Peyer's patch (tissue), 4 donors: ENCODE results near the gene EVA1A. TPM values are rescaled to one million over a fixed set of nuclear protein-coding genes. Genes with fewer than 3 reads are reported as not detected.

ENCODE experiments used
- DNase-seq, 3 donors: peaks; one replicate each; pipeline ENCODE4 v3.0.0-alpha.2; 2017 to 2019
- H3K27ac ChIP-seq, 4 donors: fragments of 200-600 bp; sonication (generic); one replicate each; pipeline ENCODE4 v1.5.1; 2016 to 2019
- H3K27me3 ChIP-seq, 2 donors: fragments of 200-600 bp; sonication (generic); one replicate each; pipeline ENCODE4 v1.5.1; 2019
- H3K36me3 ChIP-seq, 3 donors: fragments of 200-600 bp; sonication (generic); one replicate each; pipeline ENCODE4 v1.5.1; 2016 to 2019
- H3K4me1 ChIP-seq, 4 donors: fragments of 200-600 bp; sonication (generic); one replicate each; pipeline ENCODE4 v1.5.1; 2016 to 2019
- H3K4me3 ChIP-seq, 4 donors: fragments of 200-600 bp; sonication (generic); 1 replicate in 3 of 4; 2 replicates in 1 of 4; pipeline ENCODE4 v1.5.1; 2016 to 2019; ENCODE audit warnings: mild to moderate bottlenecking in 1 of 4
- H3K9me3 ChIP-seq, 4 donors: fragments of 200-600 bp; sonication (generic); one replicate each; pipeline ENCODE4 v1.5.1; 2016 to 2019; ENCODE audit warnings: mild to moderate bottlenecking in 1 of 4
- POLR2A ChIP-seq, 2 donors: fragments of 450-650 bp; IDR thresholded peaks; one replicate each; pipeline ENCODE4 v1.5.1; 2017; ENCODE audit warnings: antibody characterized with exemption in 2 of 2, mild to moderate bottlenecking in 2 of 2, moderate library complexity in 2 of 2
- total RNA-seq, 4 donors: library from RNA; depleted of rRNA; stranded (reverse); fragments of >200 nt; gene quantifications; one replicate each; pipeline ENCODE4 v1.1.0, GENCODE V29; 2016
- TF ChIP-seq, protein P1 (sequence below), 6 experiments: fragments of 450-650 bp in 4 of 6; fragments of 200-600 bp in 2 of 6; sonication (generic) in 1 of 6; IDR thresholded peaks; one replicate each; pipeline ENCODE4 v1.5.1; 2017 to 2019; ENCODE audit warnings: antibody characterized with exemption in 6 of 6, mild to moderate bottlenecking in 3 of 6, moderate library complexity in 1 of 6

The EVA1A gene
- total RNA-seq, 4 donors from 2014 or later = 0.70 to 18.2 (median 5.8) TPM

- Histone ChIP-seq H3K9me3 (no peaks in the 10 kb centered on the region), H3K4me3 (no peak overlapping the region), H3K4me1 (no peaks in the 10 kb centered on the region), H3K27me3 (no peaks in the 10 kb centered on the region), H3K27ac (no peak overlapping the region), H3K36me3 (no peaks in the 10 kb centered on the region)
- DNase-seq = no peak
- TF ChIP-seq POLR2A (IDR thresholded peaks at IDR 0.05) = no peak
- TF ChIP-seq, protein P1, sequence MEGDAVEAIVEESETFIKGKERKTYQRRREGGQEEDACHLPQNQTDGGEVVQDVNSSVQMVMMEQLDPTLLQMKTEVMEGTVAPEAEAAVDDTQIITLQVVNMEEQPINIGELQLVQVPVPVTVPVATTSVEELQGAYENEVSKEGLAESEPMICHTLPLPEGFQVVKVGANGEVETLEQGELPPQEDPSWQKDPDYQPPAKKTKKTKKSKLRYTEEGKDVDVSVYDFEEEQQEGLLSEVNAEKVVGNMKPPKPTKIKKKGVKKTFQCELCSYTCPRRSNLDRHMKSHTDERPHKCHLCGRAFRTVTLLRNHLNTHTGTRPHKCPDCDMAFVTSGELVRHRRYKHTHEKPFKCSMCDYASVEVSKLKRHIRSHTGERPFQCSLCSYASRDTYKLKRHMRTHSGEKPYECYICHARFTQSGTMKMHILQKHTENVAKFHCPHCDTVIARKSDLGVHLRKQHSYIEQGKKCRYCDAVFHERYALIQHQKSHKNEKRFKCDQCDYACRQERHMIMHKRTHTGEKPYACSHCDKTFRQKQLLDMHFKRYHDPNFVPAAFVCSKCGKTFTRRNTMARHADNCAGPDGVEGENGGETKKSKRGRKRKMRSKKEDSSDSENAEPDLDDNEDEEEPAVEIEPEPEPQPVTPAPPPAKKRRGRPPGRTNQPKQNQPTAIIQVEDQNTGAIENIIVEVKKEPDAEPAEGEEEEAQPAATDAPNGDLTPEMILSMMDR (IDR thresholded peaks at IDR 0.05) = no peak
These were observed 84.8 kb downstream of the EVA1A start for GRCh38 chr2:75475976-75476375.

DNA sequence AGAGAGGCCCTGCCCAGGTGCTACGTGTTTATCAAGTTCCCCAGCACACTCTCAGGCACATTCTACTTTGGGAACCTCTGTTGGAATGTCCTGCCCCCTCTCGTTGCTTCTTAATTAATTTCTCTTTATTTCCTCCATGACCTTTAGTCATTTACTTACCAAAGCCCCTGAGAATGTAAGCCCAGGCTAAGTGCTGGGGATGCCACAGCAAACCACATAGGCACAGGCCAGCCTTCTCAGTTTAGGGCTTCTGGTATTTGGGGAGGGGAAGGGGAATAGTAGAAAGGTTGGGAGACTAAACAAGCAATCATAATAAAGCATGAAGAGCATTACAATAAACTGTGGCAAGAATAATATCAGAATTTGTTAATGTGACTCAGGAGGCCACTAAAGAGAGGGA, 85.7 kb downstream of the EVA1A start:
- Histone ChIP-seq H3K27me3 (no peaks in the 10 kb centered on the region), H3K36me3 (no peaks in the 10 kb centered on the region), H3K4me3 (no peak overlapping the region), H3K9me3 (no peaks in the 10 kb centered on the region), H3K27ac (no peak overlapping the region), H3K4me1 (no peaks in the 10 kb centered on the region)
- TF ChIP-seq POLR2A (IDR thresholded peaks at IDR 0.05) = no peak
- TF ChIP-seq, protein P1 (IDR thresholded peaks at IDR 0.05) = no peak
- no peak for DNase-seq

GRCh38 chr2:75474115-75474514, 86.6 kb downstream of the EVA1A start:
- Histone ChIP-seq H3K4me1 (no peaks in the 10 kb centered on the region), H3K27me3 (no peaks in the 10 kb centered on the region), H3K27ac (no peak overlapping the region), H3K9me3 (no peaks in the 10 kb centered on the region), H3K36me3 (no peaks in the 10 kb centered on the region), H3K4me3 (no peak overlapping the region)
- DNase-seq = no peak
- TF ChIP-seq POLR2A (IDR thresholded peaks at IDR 0.05) = no peak
- TF ChIP-seq, protein P1 (IDR thresholded peaks at IDR 0.05) = no peak

DNA sequence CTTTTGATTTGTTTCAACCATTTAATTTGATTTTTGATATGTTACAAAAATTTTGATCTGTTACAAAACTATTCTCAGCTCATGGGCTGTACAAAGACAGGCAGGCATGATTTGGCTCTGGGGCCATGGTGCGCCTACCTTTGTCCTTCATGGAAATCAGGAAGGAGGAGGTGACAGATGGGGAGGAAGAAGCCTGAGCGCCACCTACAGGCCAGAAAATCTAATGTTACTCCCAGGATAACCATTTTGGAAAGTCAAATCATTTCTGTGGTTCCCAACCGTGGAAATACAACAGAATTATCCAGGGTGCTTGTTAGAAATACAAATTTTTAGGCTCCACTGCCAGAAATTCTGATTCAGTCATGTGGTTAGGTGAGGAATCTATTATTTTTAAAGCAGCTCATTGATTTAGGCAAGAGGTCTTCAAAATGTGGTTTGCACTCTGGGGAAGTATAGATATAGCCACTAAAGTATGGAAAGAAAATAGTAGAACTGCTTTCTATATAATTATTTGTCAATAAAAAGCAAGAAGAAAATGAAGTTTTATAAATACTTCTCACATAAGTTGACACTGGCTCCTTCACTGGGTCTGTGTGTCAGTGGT, 93.9 kb downstream of the EVA1A start:
- H3K4me3 ChIP-seq = no peak overlapping the region
- no peaks in the 10 kb centered on the region for H3K9me3 ChIP-seq
- TF ChIP-seq, protein P1 (IDR thresholded peaks at IDR 0.05) = peak in 3 of 6 experiments; percentile 23 to 32 (median 26)
- no peak for TF ChIP-seq POLR2A (IDR thresholded peaks at IDR 0.05)
- DNase-seq = peak in 2 of 3 donors; percentile 26 to 52
- H3K27ac ChIP-seq = no peak overlapping the region
- H3K4me1 ChIP-seq = no peaks in the 10 kb centered on the region
- no peaks in the 10 kb centered on the region for H3K36me3 ChIP-seq
- no peaks in the 10 kb centered on the region for H3K27me3 ChIP-seq

- H3K9me3 ChIP-seq = no peaks in the 10 kb centered on the region
- H3K4me1 ChIP-seq = no peaks in the 10 kb centered on the region
- no peaks in the 10 kb centered on the region for H3K27me3 ChIP-seq
- no peak overlapping the region for H3K4me3 ChIP-seq
- no peak overlapping the region for H3K27ac ChIP-seq
- TF ChIP-seq, protein P1 (IDR thresholded peaks at IDR 0.05) = peak in 3 of 6 experiments; percentile 18 to 31 (median 29)
- TF ChIP-seq POLR2A (IDR thresholded peaks at IDR 0.05) = no peak
- no peak for DNase-seq
- H3K36me3 ChIP-seq = no peaks in the 10 kb centered on the region
These were observed 95.3 kb downstream of the EVA1A start for GRCh38 chr2:75465317-75465984.
